KMS-11 (cell line): ENCODE results near the gene TMEM174.

Source experiments
- H2AFZ ChIP-seq: fragments of 200-600 bp; sonication (generic); 2 replicates; pipeline ENCODE4 v1.6.1; 2016; ENCODE audit warnings: antibody characterized with exemption, mixed run types, low read depth
- H3K27ac ChIP-seq: fragments of 200-600 bp; sonication (generic); 2 replicates; pipeline ENCODE4 v1.6.1; 2016; ENCODE audit warnings: mild to moderate bottlenecking, mixed run types
- H3K27me3 ChIP-seq: fragments of 200-600 bp; sonication (generic); 2 replicates; pipeline ENCODE4 v1.6.1; 2017; ENCODE audit warnings: mild to moderate bottlenecking, low read depth, mixed run types, moderate library complexity; ENCODE audit not compliant: insufficient read depth
- H3K36me3 ChIP-seq: fragments of 200-600 bp; sonication (generic); 2 replicates; pipeline ENCODE4 v1.6.1; 2017; ENCODE audit warnings: mild to moderate bottlenecking, mixed run types; ENCODE audit not compliant: insufficient read depth
- H3K4me1 ChIP-seq: fragments of 200-600 bp; sonication (generic); 2 replicates; pipeline ENCODE4 v1.6.1; 2016; ENCODE audit warnings: mild to moderate bottlenecking, low read depth, mixed run types; ENCODE audit not compliant: poor library complexity, severe bottlenecking
- H3K4me2 ChIP-seq: fragments of 200-600 bp; sonication (generic); 2 replicates; pipeline ENCODE4 v1.7.0; 2016; ENCODE audit warnings: mild to moderate bottlenecking, mixed run types
- H3K4me3 ChIP-seq: fragments of 200-600 bp; sonication (generic); IDR thresholded peaks from 2 replicates; pipeline ENCODE4 v1.6.1; 2017; ENCODE audit warnings: low read depth, low read length, mixed read lengths; ENCODE audit not compliant: insufficient read depth
- H3K79me2 ChIP-seq: fragments of 200-600 bp; sonication (generic); 2 replicates; pipeline ENCODE4 v1.6.1; 2016; ENCODE audit warnings: low read depth, mixed run types; ENCODE audit not compliant: insufficient read depth
- H3K9ac ChIP-seq: fragments of 200-600 bp; sonication (generic); 2 replicates; pipeline ENCODE4 v1.6.1; 2016; ENCODE audit warnings: mild to moderate bottlenecking, mixed run types
- H4K20me1 ChIP-seq: fragments of 200-600 bp; sonication (generic); 2 replicates; pipeline ENCODE4 v1.6.1; 2016; ENCODE audit warnings: mild to moderate bottlenecking, mixed run types; ENCODE audit not compliant: insufficient read depth
- CTCF ChIP-seq: fragments of 200-600 bp; sonication (generic); conservative IDR thresholded peaks from 2 replicates; pipeline ENCODE4 v1.6.1; 2017; ENCODE audit warnings: low read depth, mild to moderate bottlenecking, antibody characterized with exemption, low read length, moderate library complexity, mixed read lengths

Gene TMEM174

GRCh38 chr5:73180566-73180965 lies 7.6 kb downstream of the TMEM174 start:
- H2AFZ ChIP-seq = no peak overlapping the region
- no peaks in the 10 kb centered on the region for H3K27me3 ChIP-seq
- H4K20me1 ChIP-seq = no peaks in the 10 kb centered on the region
- H3K4me3 ChIP-seq = no peak overlapping the region
- H3K9ac ChIP-seq = no peak overlapping the region
- TF ChIP-seq CTCF = no peak
- no peaks in the 10 kb centered on the region for H3K36me3 ChIP-seq
- H3K27ac ChIP-seq = no peak overlapping the region
- no peaks in the 10 kb centered on the region for H3K4me1 ChIP-seq
- no peaks in the 10 kb centered on the region for H3K79me2 ChIP-seq
- no peak overlapping the region for H3K4me2 ChIP-seq

- Histone ChIP-seq H3K4me1 (no peaks in the 10 kb centered on the region), H2AFZ (no peak overlapping the region), H3K9ac (no peak overlapping the region), H4K20me1 (no peaks in the 10 kb centered on the region), H3K4me2 (no peak overlapping the region), H3K4me3 (no peak overlapping the region), H3K79me2 (no peaks in the 10 kb centered on the region), H3K27me3 (no peaks in the 10 kb centered on the region), H3K36me3 (no peaks in the 10 kb centered on the region), H3K27ac (no peak overlapping the region)
- no peak for TF ChIP-seq CTCF
Observed at GRCh38 chr5:73182307-73182706, 9.3 kb downstream of the TMEM174 start.

GRCh38 chr5:73183000-73183399 lies 10.0 kb downstream of the TMEM174 start:
- no peak overlapping the region for H2AFZ ChIP-seq
- no peaks in the 10 kb centered on the region for H3K79me2 ChIP-seq

GRCh38 chr5:73183481-73183891 lies 10.5 kb downstream of the TMEM174 start:
- Histone ChIP-seq H3K36me3 (no peaks in the 10 kb centered on the region), H3K4me3 (no peak overlapping the region), H3K27me3 (no peaks in the 10 kb centered on the region), H3K9ac (no peak overlapping the region), H3K4me1 (no peaks in the 10 kb centered on the region), H3K79me2 (no peaks in the 10 kb centered on the region), H4K20me1 (no peaks in the 10 kb centered on the region), H3K27ac (no peak overlapping the region), H2AFZ (no peak overlapping the region), H3K4me2 (no peak overlapping the region)
- no peak for TF ChIP-seq CTCF

More at GRCh38 chr5:73183000-73183399, 10.0 kb downstream of the TMEM174 start:
- H3K27me3 ChIP-seq = no peaks in the 10 kb centered on the region
- no peak overlapping the region for H3K4me3 ChIP-seq
- no peaks in the 10 kb centered on the region for H3K36me3 ChIP-seq
- no peak overlapping the region for H3K4me2 ChIP-seq
- no peaks in the 10 kb centered on the region for H3K4me1 ChIP-seq
- H4K20me1 ChIP-seq = no peaks in the 10 kb centered on the region
- no peak overlapping the region for H3K9ac ChIP-seq
- H3K27ac ChIP-seq = no peak overlapping the region
- TF ChIP-seq CTCF = no peak
